Measurements from ENCODE around the gene LTBP2. TPM values are rescaled to one million over a fixed set of nuclear protein-coding genes. Genes with fewer than 3 reads are reported as not detected.
A peak's percentile ranks its signal among the peaks of the same experiment; 100 is the strongest.

Gene LTBP2
- total RNA-seq, 1 donor, result 157 TPM

- no peak overlapping the region for H3K4me3 ChIP-seq (ENCODE audit: low read depth, low read length)
- peak; percentile 64 for DNase-seq (ENCODE audit: low read depth)
- no peak for TF ChIP-seq CTCF (IDR thresholded peaks at IDR 0.05; ENCODE audit: insufficient read depth, low read length)
Observed at GRCh38 chr14:74510959-74511409, 101.1 kb downstream of the LTBP2 start.

DNA sequence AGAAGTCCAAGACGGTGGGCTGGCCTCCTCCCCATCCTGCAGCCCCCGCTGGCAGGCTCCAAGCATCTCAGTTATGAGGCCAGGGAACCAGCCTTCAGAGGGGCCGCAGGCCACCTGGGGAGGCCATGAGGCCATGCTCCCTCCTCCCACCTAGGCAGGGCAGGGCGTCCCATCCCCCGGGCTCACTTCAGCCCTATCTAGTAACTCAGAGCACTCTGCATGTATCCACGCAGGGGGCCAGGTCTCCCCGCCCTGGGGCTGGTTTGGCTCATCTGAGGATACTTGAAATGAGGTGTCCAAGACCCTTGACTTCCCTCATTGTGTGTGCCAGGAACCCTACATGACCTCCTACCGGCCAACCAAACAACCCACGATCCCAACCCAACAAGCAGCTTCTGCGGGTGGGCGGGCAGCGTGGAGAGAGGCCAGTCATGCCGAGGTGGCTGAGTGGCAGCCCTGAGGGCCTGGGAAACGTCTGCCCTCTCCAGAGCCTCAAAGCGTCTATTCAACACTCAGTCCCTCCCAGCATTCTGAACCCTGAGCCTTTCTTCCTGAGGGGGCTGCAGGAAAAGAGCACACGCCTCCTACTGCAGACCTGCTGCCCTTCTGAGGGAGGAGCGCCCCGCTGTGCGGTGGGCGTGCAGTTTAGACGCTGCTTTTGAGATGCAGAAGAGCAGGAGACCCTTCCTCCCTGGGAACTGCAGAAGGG is 101.7 kb downstream of the LTBP2 start:
- DNase-seq (ENCODE audit: low read depth), result no peak
- TF ChIP-seq CTCF (IDR thresholded peaks at IDR 0.05; ENCODE audit: insufficient read depth, low read length), result no peak
- no peak overlapping the region for H3K4me3 ChIP-seq (ENCODE audit: low read depth, low read length)

DNA sequence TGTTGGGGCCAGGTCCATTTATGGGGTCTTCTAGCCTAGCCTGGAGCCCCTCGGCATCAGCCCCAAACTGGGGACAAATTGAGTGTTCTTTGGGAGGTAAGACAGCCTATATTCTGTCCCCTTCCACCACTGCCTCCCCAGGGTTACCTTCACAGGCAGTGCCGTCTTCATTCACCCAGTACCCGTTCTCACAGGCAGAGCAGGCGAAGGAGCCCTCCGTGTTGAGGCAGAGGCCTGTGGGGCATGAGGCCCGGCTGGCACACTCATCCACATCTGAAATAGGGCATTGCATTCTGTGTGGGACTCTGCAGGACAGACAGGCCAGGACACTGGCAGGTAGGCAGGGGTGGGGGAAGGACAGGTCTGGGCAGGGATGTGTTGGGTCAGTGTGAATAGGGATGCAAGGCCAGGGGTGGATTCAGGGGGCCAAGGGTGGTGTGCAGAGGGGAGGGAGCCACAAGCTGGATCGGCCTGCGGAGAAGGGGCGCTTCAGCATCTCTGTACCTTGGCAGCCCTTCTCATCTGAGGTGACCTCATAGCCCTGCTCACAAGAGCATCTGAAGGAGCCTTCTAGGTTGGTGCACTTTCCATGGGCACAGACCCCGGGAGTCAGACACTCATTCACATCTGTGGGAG is 102.3 kb downstream of the LTBP2 start:
- no peak for DNase-seq (ENCODE audit: low read depth)
- TF ChIP-seq CTCF (IDR thresholded peaks at IDR 0.05; ENCODE audit: insufficient read depth, low read length), result no peak
- no peak overlapping the region for H3K4me3 ChIP-seq (ENCODE audit: low read depth, low read length)

DNA sequence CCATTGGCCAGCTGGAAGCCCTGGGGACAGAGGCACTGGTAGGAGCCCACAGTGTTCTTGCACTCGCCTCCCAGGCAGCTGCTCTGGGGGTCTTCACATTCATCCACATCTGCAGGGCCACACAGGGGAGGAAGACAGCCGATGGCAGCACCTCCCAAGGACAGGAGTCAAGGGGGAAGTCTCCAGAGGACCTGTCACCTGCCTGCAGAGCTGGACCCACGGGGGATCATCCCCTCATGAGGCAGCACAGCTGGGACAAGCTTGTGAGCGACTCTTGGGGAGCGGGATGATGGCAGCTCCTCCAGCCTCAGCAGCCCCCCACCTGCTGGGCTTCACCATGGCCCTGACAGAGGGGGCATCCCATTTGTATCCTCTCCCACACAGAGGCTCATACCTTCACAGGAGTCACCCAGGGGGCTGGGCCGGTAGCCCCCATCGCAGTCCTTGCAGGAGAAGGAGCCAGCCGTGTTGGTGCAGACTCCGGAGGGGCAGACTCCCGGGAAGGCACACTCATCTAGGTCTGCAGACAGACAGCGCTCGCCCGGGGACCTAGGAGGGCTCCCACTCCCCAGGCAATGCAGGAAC is 103.1 kb downstream of the LTBP2 start:
- no peak for DNase-seq (ENCODE audit: low read depth)
- TF ChIP-seq CTCF (IDR thresholded peaks at IDR 0.05; ENCODE audit: insufficient read depth, low read length), result no peak
- H3K4me3 ChIP-seq (ENCODE audit: low read depth, low read length), result no peak overlapping the region

DNA sequence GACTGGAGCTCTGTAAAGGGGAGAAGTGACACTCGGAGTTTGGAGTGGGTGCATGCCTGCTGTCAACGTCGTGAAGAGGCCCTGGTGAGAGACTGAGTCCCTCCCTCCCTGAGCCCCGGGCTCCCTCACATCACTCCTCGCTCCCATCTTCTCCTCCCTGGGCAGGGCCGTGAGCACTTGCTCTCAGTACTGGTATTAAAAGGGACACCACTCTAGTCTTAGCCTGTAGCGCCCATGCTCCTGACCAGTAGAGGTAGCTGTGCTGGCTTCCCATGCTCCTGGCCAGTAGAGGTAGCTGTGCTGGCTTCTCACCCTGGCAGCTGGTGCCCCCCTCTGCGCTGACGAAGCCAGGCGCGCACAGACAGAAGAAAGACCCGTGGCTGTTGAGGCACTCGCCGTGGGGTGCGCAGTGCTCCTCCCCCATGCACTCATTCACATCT is 103.7 kb downstream of the LTBP2 start:
- TF ChIP-seq CTCF (IDR thresholded peaks at IDR 0.05; ENCODE audit: insufficient read depth, low read length), result peak; percentile 23
- H3K4me3 ChIP-seq (ENCODE audit: low read depth, low read length), result no peak overlapping the region
- no peak for DNase-seq (ENCODE audit: low read depth)

DNA sequence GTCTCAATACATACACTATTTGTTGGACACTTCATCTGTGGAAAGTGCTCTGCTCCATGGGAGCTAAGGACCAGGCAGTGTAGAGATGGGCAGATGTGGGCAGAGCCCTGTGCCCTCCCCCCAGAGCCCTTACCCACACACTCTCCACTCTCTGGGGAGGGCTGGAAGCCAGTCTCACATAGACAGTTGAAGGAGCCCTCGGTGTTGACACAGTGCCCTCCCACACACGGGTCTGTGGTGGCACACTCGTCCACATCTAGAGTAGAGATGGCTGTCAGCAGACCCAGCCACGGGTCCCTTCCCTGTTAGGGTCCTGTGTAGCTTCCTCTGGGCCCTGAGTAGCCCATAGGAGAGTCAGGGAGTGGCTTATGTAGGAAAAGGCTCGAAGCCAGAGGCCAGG is 104.2 kb downstream of the LTBP2 start:
- DNase-seq (ENCODE audit: low read depth), result no peak
- no peak overlapping the region for H3K4me3 ChIP-seq (ENCODE audit: low read depth, low read length)
- no peak for TF ChIP-seq CTCF (IDR thresholded peaks at IDR 0.05; ENCODE audit: insufficient read depth, low read length)

Data from fibroblast of the aortic adventitia (primary cell).